Measurements from ENCODE around the gene HMOX1.
A peak's percentile ranks its signal among the peaks of the same experiment; 100 is the strongest.

Gene HMOX1

DNA sequence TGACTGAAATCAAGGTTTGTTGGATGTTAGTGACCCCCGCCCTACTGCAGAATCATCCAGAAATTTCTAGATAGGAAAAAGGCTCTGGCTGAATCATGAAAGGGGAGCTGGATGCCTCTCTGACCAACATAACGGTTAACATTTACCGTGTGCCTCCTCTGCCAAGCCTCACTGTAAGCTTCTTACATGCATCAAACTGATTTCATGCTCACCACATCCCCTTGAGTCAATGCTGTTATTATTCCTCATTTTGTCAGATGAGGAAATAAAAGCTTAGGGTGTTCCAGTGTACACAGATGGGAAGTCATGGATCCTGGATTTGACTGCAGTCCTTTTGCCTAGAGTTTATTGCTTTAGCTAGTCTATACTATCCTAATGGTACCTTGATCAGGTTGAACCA, 5.9 kb upstream of the HMOX1 start:
- no peak overlapping the region for H3K4me3 ChIP-seq (ENCODE audit: low read depth, low read length)
- DNase-seq (ENCODE audit: low read depth, low spot score), result no peak
- ChIA-PET CTCF (interaction anchor here (1.0 to 3.3 kb wide), 2 partner anchors 24 to 691 kb away, joined by 4 to 15 read pairs; no protein-coding TSS in a partner anchor), POLR2A (interaction anchor here (0.7 kb wide), 1 partner anchor 252 kb away, joined by 3 read pairs; no protein-coding TSS in a partner anchor)
- TF ChIP-seq, protein P1, sequence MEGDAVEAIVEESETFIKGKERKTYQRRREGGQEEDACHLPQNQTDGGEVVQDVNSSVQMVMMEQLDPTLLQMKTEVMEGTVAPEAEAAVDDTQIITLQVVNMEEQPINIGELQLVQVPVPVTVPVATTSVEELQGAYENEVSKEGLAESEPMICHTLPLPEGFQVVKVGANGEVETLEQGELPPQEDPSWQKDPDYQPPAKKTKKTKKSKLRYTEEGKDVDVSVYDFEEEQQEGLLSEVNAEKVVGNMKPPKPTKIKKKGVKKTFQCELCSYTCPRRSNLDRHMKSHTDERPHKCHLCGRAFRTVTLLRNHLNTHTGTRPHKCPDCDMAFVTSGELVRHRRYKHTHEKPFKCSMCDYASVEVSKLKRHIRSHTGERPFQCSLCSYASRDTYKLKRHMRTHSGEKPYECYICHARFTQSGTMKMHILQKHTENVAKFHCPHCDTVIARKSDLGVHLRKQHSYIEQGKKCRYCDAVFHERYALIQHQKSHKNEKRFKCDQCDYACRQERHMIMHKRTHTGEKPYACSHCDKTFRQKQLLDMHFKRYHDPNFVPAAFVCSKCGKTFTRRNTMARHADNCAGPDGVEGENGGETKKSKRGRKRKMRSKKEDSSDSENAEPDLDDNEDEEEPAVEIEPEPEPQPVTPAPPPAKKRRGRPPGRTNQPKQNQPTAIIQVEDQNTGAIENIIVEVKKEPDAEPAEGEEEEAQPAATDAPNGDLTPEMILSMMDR (IDR thresholded peaks at IDR 0.05; ENCODE audit: insufficient read depth, low read length, missing control alignments), result no peak

DNA sequence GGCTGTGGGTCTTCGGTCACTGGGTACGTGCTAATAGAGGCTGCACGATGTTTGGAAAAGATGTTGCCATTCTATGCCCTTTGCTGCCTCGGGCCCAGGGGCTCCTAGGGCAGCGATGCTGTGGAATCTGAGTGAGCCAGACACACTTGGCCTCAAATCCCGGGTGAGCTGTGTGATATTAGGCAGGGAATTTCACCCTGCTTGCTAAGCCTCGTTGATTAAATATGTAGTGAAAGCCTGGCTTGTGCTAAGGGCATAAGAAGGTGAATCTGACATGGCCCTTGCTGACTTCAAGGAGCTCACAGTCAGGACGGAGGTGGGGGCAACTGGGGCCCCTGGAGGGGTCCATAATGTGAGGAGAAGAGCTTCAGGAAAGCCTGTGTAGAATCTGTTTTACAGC, 5.4 kb upstream of the HMOX1 start:
- TF ChIP-seq, protein P1 (IDR thresholded peaks at IDR 0.05; ENCODE audit: insufficient read depth, low read length, missing control alignments), result no peak
- DNase-seq (ENCODE audit: low read depth, low spot score), result no peak
- POLR2A ChIA-PET, result no interaction called here
- CTCF ChIA-PET, result interaction anchor here (0.9 to 3.3 kb wide), 3 partner anchors 25 to 690 kb away, joined by 4 to 15 read pairs (median 7); no protein-coding TSS in a partner anchor
- H3K4me3 ChIP-seq (ENCODE audit: low read depth, low read length), result no peak overlapping the region

DNA sequence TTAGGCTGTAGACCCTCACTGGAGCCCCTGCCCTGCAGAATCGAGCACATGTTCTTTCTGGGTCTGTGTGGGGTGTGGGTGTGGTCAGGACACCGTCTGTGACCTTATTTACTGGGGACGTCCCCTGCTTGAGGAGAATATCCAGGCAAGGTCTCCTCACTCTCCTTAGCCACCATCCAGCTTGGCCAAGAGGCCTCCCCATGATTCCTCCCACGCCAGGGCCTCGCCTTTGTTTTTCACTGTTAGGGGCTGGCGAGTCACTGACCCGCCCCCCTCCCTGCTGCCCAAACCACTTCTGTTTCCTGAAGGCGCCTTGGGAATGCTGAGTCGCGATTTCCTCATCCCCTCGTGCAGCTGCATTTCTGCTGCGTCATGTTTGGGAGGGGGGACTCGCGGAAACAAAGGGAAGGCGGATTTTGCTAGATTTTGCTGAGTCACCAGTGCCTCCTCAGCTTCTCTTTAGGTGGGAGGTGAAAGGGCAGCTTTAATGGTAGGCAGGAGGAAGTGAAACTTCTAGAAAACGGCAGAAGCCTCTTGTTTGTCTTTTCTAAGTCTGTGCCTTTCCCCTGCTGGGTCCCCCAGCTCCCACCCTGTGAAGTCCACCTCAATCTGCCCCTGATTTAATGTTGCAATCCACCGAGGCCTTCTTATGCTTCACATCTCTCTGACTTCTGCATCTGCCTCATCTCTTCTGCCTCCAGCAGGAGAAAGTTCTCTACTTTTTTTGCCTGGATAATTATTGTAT, 4.0 kb upstream of the HMOX1 start:
- H3K4me3 ChIP-seq (ENCODE audit: low read depth, low read length), result no peak overlapping the region; the same call in 1 of the 2 replicates
- TF ChIP-seq, protein P1 (IDR thresholded peaks at IDR 0.05; ENCODE audit: insufficient read depth, low read length, missing control alignments), result no peak
- CTCF ChIA-PET, result interaction anchor here (1.0 to 3.3 kb wide), 2 partner anchors 12 to 26 kb away, joined by 3 to 15 read pairs; no protein-coding TSS in a partner anchor
- DNase-seq (ENCODE audit: low read depth, low spot score), result peak; percentile 85
- POLR2A ChIA-PET, result interaction anchor here (0.5 kb wide), 1 partner anchor 24 kb away, joined by 3 read pairs; no protein-coding TSS in a partner anchor

DNA sequence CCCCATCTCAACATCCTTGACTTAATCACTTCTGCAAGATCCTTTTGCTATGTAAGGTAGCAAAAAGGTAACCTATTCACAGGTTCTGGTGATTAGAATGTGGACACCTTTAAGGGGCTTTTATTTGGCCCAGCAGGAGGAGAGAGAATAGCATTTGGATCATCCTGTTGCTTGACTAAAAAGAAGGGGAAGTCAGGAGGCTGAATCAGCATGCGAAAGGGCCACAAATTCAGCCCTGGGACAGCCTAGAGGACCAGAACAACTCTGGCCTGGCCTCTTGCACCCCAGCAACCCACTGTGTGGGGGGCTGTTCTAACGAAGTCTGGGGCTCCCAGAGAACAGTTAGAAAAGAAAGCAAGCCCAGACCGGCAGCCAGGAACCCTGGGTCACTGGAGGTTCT, 3.2 kb upstream of the HMOX1 start:
- ChIA-PET CTCF (interaction anchor here (3.3 kb wide), 1 partner anchor 27 kb away, joined by 15 read pairs; no protein-coding TSS in a partner anchor), POLR2A (no interaction called here)
- TF ChIP-seq, protein P1 (IDR thresholded peaks at IDR 0.05; ENCODE audit: insufficient read depth, low read length, missing control alignments), result no peak

DNA sequence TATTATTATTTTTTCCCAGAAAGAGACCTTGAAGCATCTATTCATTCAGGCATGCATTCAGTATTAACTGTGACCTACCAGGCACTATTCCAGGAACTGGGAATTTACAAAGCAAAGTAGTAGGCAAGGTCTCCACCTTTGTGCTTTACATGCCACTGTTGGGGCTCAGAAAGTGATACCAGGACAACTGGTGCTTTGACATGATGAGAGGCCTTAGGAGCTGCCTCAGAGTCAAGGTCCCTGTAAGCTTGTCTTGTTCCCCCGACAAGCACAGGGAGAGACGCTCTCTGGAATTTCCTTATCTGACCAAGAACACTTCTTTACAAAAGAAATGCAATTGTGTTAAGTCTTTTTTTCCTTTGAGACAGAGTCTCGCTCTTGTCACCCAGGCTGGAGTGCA, 2.3 kb upstream of the HMOX1 start:
- CTCF ChIA-PET, result interaction anchor here (1.5 kb wide), 1 partner anchor 52 kb away, joined by 4 read pairs; no protein-coding TSS in a partner anchor
- POLR2A ChIA-PET, result no interaction called here
- TF ChIP-seq, protein P1 (IDR thresholded peaks at IDR 0.05; ENCODE audit: insufficient read depth, low read length, missing control alignments), result no peak
- no peak for DNase-seq (ENCODE audit: low read depth, low spot score)
- H3K4me3 ChIP-seq (ENCODE audit: low read depth, low read length), result no peak overlapping the region

More for the DNA sequence above, 3.2 kb upstream of the HMOX1 start:
- no peak for DNase-seq (ENCODE audit: low read depth, low spot score)
- H3K4me3 ChIP-seq (ENCODE audit: low read depth, low read length), result no peak overlapping the region

Measured in AG04449 (cell line).